Measurements from ENCODE around the gene LMOD1. TPM values are rescaled to one million over a fixed set of nuclear protein-coding genes. Genes with fewer than 3 reads are reported as not detected.

The LMOD1 gene
- total and polyA plus RNA-seq, 4 experiments from 2014 or later, result not detected

GRCh38 chr1:201930803-201931202, 15.5 kb downstream of the LMOD1 start:
- Mint-ChIP-seq H3K27me3 (peaks cover 2 to 12% of the 10 kb centered on the region in 2 donors), H3K9me3 (no peaks in the 10 kb centered on the region), H3K36me3 (no peaks in the 10 kb centered on the region), H3K4me1 (no peaks in the 10 kb centered on the region), H3K27ac (no peak overlapping the region), H3K4me3 (no peak overlapping the region)
- no peaks in the 10 kb centered on the region for H3K9me3 ChIP-seq (ENCODE audit: control insufficient read depth in 1 of 2, low read length in 2 of 2)
- no peaks in the 10 kb centered on the region for H3K27me3 ChIP-seq (ENCODE audit: insufficient read depth, low read length)
- H3K4me1 ChIP-seq (ENCODE audit: insufficient read depth, low read length), result no peaks in the 10 kb centered on the region
- POLR2A ChIA-PET (ENCODE audit: partially characterized antibody), result no interaction called here
- no peak overlapping the region for H3K27ac ChIP-seq (ENCODE audit: low read depth, low read length)
- CTCF ChIA-PET (ENCODE audit: partially characterized antibody), result no interaction called here
- H3K36me3 ChIP-seq (ENCODE audit: insufficient read depth, low read length), result no peaks in the 10 kb centered on the region
- no peak overlapping the region for H3K4me3 ChIP-seq (ENCODE audit: low read length in 2 of 2)
- no peak for DNase-seq
- intact Hi-C loops (cut with micrococcal nuclease), result no loop called here

- DNase-seq, result no peak
- H3K4me3 ChIP-seq (ENCODE audit: low read length in 2 of 2), result no peak overlapping the region
- H3K4me1 ChIP-seq (ENCODE audit: insufficient read depth, low read length), result no peaks in the 10 kb centered on the region
- intact Hi-C loops (cut with micrococcal nuclease), result no loop called here
- no peaks in the 10 kb centered on the region for H3K9me3 ChIP-seq (ENCODE audit: control insufficient read depth in 1 of 2, low read length in 2 of 2)
- H3K36me3 ChIP-seq (ENCODE audit: insufficient read depth, low read length), result no peaks in the 10 kb centered on the region
- no peaks in the 10 kb centered on the region for H3K36me3 Mint-ChIP-seq
- ChIA-PET POLR2A (ENCODE audit: partially characterized antibody) (no interaction called here), CTCF (ENCODE audit: partially characterized antibody) (no interaction called here)
- H3K27ac ChIP-seq (ENCODE audit: low read depth, low read length), result no peak overlapping the region
- H3K27ac Mint-ChIP-seq, result no peak overlapping the region
- peaks cover 0 to under 1% (median 0%) of the 10 kb centered on the region in 4 donors for H3K4me1 Mint-ChIP-seq
- H3K27me3 Mint-ChIP-seq, result peaks cover 2 to 12% of the 10 kb centered on the region in 2 donors
- H3K4me3 Mint-ChIP-seq, result no peak overlapping the region
- no peaks in the 10 kb centered on the region for H3K9me3 Mint-ChIP-seq
- H3K27me3 ChIP-seq (ENCODE audit: insufficient read depth, low read length), result no peaks in the 10 kb centered on the region
Observed at GRCh38 chr1:201930137-201930536, 16.2 kb downstream of the LMOD1 start.

- H3K36me3 ChIP-seq (ENCODE audit: insufficient read depth, low read length), result no peaks in the 10 kb centered on the region
- H3K27ac ChIP-seq (ENCODE audit: low read depth, low read length), result no peak overlapping the region
- intact Hi-C loops (cut with micrococcal nuclease), result no loop called here
- POLR2A ChIA-PET (ENCODE audit: partially characterized antibody), result no interaction called here
- Mint-ChIP-seq H3K4me1 (peaks cover 0 to 4% (median under 1%) of the 10 kb centered on the region in 4 donors), H3K36me3 (no peaks in the 10 kb centered on the region), H3K9me3 (no peaks in the 10 kb centered on the region), H3K27me3 (peaks cover 2 to 8% of the 10 kb centered on the region in 2 donors), H3K4me3 (no peak overlapping the region), H3K27ac (no peak overlapping the region)
- CTCF ChIA-PET (ENCODE audit: partially characterized antibody), result interaction anchor here (0.9 kb wide), 1 partner anchor 32 kb away, joined by 3 read pairs; no protein-coding TSS in a partner anchor
- DNase-seq, result no peak
- H3K4me3 ChIP-seq (ENCODE audit: low read length in 2 of 2), result no peak overlapping the region
- no peaks in the 10 kb centered on the region for H3K9me3 ChIP-seq (ENCODE audit: control insufficient read depth in 1 of 2, low read length in 2 of 2)
- no peaks in the 10 kb centered on the region for H3K4me1 ChIP-seq (ENCODE audit: insufficient read depth, low read length)
- H3K27me3 ChIP-seq (ENCODE audit: insufficient read depth, low read length), result no peaks in the 10 kb centered on the region
Observed at GRCh38 chr1:201928266-201928665, 18.1 kb downstream of the LMOD1 start.

GRCh38 chr1:201925981-201926645, 20.2 kb downstream of the LMOD1 start:
- H3K4me3 Mint-ChIP-seq, result no peak overlapping the region
- ChIA-PET CTCF (ENCODE audit: partially characterized antibody) (no interaction called here), POLR2A (ENCODE audit: partially characterized antibody) (no interaction called here)
- Histone ChIP-seq H3K27me3 (ENCODE audit: insufficient read depth, low read length) (no peaks in the 10 kb centered on the region), H3K4me3 (ENCODE audit: low read length in 2 of 2) (no peak overlapping the region), H3K27ac (ENCODE audit: low read depth, low read length) (no peak overlapping the region), H3K9me3 (ENCODE audit: control insufficient read depth in 1 of 2, low read length in 2 of 2) (no peaks in the 10 kb centered on the region), H3K36me3 (ENCODE audit: insufficient read depth, low read length) (no peaks in the 10 kb centered on the region), H3K4me1 (ENCODE audit: insufficient read depth, low read length) (no peaks in the 10 kb centered on the region)
- no peaks in the 10 kb centered on the region for H3K36me3 Mint-ChIP-seq
- peaks cover 2 to 8% of the 10 kb centered on the region in 2 donors for H3K27me3 Mint-ChIP-seq
- H3K9me3 Mint-ChIP-seq, result no peaks in the 10 kb centered on the region
- peaks cover 0 to 4% (median under 1%) of the 10 kb centered on the region in 4 donors for H3K4me1 Mint-ChIP-seq
- H3K27ac Mint-ChIP-seq, result no peak overlapping the region
- DNase-seq, result no peak
- intact Hi-C loops (cut with micrococcal nuclease), result no loop called here

GRCh38 chr1:201925301-201925567, 21.1 kb downstream of the LMOD1 start:
- no peak for DNase-seq
- intact Hi-C loops (cut with micrococcal nuclease), result no loop called here
- Mint-ChIP-seq H3K4me3 (no peak overlapping the region), H3K4me1 (peaks cover 0 to 4% (median under 1%) of the 10 kb centered on the region in 4 donors), H3K27ac (no peak overlapping the region), H3K27me3 (peaks cover 2 to 8% of the 10 kb centered on the region in 2 donors), H3K9me3 (no peaks in the 10 kb centered on the region), H3K36me3 (no peaks in the 10 kb centered on the region)
- Histone ChIP-seq H3K36me3 (ENCODE audit: insufficient read depth, low read length) (no peaks in the 10 kb centered on the region), H3K27ac (ENCODE audit: low read depth, low read length) (no peak overlapping the region), H3K4me1 (ENCODE audit: insufficient read depth, low read length) (no peaks in the 10 kb centered on the region), H3K27me3 (ENCODE audit: insufficient read depth, low read length) (no peaks in the 10 kb centered on the region), H3K4me3 (ENCODE audit: low read length in 2 of 2) (no peak overlapping the region), H3K9me3 (ENCODE audit: control insufficient read depth in 1 of 2, low read length in 2 of 2) (no peaks in the 10 kb centered on the region)
- CTCF ChIA-PET (ENCODE audit: partially characterized antibody), result interaction anchor here (1.4 kb wide), 1 partner anchor 29 kb away, joined by 3 read pairs; no protein-coding TSS in a partner anchor
- POLR2A ChIA-PET (ENCODE audit: partially characterized antibody), result no interaction called here

- H3K4me1 ChIP-seq (ENCODE audit: insufficient read depth, low read length), result no peaks in the 10 kb centered on the region
- Mint-ChIP-seq H3K36me3 (no peaks in the 10 kb centered on the region), H3K27ac (no peak overlapping the region), H3K4me1 (peaks cover 0 to 4% (median under 1%) of the 10 kb centered on the region in 4 donors), H3K4me3 (no peak overlapping the region), H3K27me3 (peaks cover 2 to 18% of the 10 kb centered on the region in 2 donors), H3K9me3 (no peaks in the 10 kb centered on the region)
- intact Hi-C loops (cut with micrococcal nuclease), result no loop called here
- ChIA-PET CTCF (ENCODE audit: partially characterized antibody) (no interaction called here), POLR2A (ENCODE audit: partially characterized antibody) (no interaction called here)
- DNase-seq, result no peak
- H3K36me3 ChIP-seq (ENCODE audit: insufficient read depth, low read length), result no peaks in the 10 kb centered on the region
- no peaks in the 10 kb centered on the region for H3K9me3 ChIP-seq (ENCODE audit: control insufficient read depth in 1 of 2, low read length in 2 of 2)
- no peak overlapping the region for H3K4me3 ChIP-seq (ENCODE audit: low read length in 2 of 2)
- H3K27ac ChIP-seq (ENCODE audit: low read depth, low read length), result no peak overlapping the region
- H3K27me3 ChIP-seq (ENCODE audit: insufficient read depth, low read length), result no peaks in the 10 kb centered on the region
Observed at GRCh38 chr1:201921952-201922558, 24.3 kb downstream of the LMOD1 start.

GRCh38 chr1:201918343-201918742, 28.0 kb downstream of the LMOD1 start:
- H3K27me3 Mint-ChIP-seq, result peaks cover 13 to 31% of the 10 kb centered on the region in 2 donors
- POLR2A ChIA-PET (ENCODE audit: partially characterized antibody), result no interaction called here
- peaks cover 0 to 2% (median 0%) of the 10 kb centered on the region in 8 donors for H3K9me3 Mint-ChIP-seq
- H3K27ac Mint-ChIP-seq, result no peak overlapping the region
- CTCF ChIA-PET (ENCODE audit: partially characterized antibody), result interaction anchor here (1.7 kb wide), 1 partner anchor 22 kb away, joined by 6 read pairs; no protein-coding TSS in a partner anchor
- no peaks in the 10 kb centered on the region for H3K9me3 ChIP-seq (ENCODE audit: control insufficient read depth in 1 of 2, low read length in 2 of 2)
- intact Hi-C loops (cut with micrococcal nuclease), result no loop called here
- no peaks in the 10 kb centered on the region for H3K27me3 ChIP-seq (ENCODE audit: insufficient read depth, low read length)
- no peaks in the 10 kb centered on the region for H3K36me3 ChIP-seq (ENCODE audit: insufficient read depth, low read length)
- H3K36me3 Mint-ChIP-seq, result no peaks in the 10 kb centered on the region
- DNase-seq, result no peak
- no peaks in the 10 kb centered on the region for H3K4me1 ChIP-seq (ENCODE audit: insufficient read depth, low read length)
- no peak overlapping the region for H3K4me3 Mint-ChIP-seq
- no peak overlapping the region for H3K27ac ChIP-seq (ENCODE audit: low read depth, low read length)
- peaks cover 0 to 7% (median under 1%) of the 10 kb centered on the region in 4 donors for H3K4me1 Mint-ChIP-seq
- no peak overlapping the region for H3K4me3 ChIP-seq (ENCODE audit: low read length in 2 of 2)
